HUES6 (cell line): ENCODE measurements around the gene AVL9.
A peak's percentile ranks its signal among the peaks of the same experiment; 100 is the strongest.
"Not testable (repeated sequence)": the region's sequence is repeated elsewhere in the genome, so short reads cannot be mapped to it uniquely, and the experiment has no call there.

Experiments used
- H3K27ac ChIP-seq: 2 replicates; pipeline ENCODE4 v1.7.0; 2013; ENCODE audit warnings: low read depth, mild to moderate bottlenecking, low read length, inconsistent platforms
- H3K27me3 ChIP-seq: 2 replicates; pipeline ENCODE4 v1.6.1; 2013; ENCODE audit warnings: low read length; ENCODE audit not compliant: control insufficient read depth, insufficient read depth
- H3K36me3 ChIP-seq: 2 replicates; pipeline ENCODE4 v1.6.1; 2013; ENCODE audit warnings: low read length; ENCODE audit not compliant: control insufficient read depth, insufficient read depth
- H3K4me1 ChIP-seq: 2 replicates; pipeline ENCODE4 v1.6.1; 2013; ENCODE audit warnings: low read length; ENCODE audit not compliant: control insufficient read depth, insufficient read depth
- H3K4me3 ChIP-seq: 2 replicates; pipeline ENCODE4 v1.5.1; 2013; ENCODE audit warnings: low read depth, low read length
- H3K9ac ChIP-seq: one replicate; pipeline ENCODE4 v1.6.1; 2013; ENCODE audit warnings: mild to moderate bottlenecking, low read length
- H3K9me3 ChIP-seq: 2 replicates; pipeline ENCODE4 v1.6.1; 2013; ENCODE audit warnings: low read depth, low read length; ENCODE audit not compliant: control insufficient read depth, insufficient read depth

Gene AVL9

GRCh38 chr7:32495298-32496051 lies at the start of gene AVL9:
TSS of gene AVL9 (plus strand) at chr7:32495489. CDS start at chr7:32495710, 221 bp downstream.
- Histone ChIP-seq H3K4me3 (peak within 1 kb of the TSS; percentile 98), H3K27me3 (no peaks in the 10 kb centered on the region), H3K4me1 (peaks cover 6% of the 10 kb centered on the region; the same call in 1 of the 2 replicates), H3K36me3 (peaks cover 2% of the 10 kb centered on the region; the same call in 1 of the 2 replicates), H3K9ac (peak within 1 kb of the TSS; percentile 95), H3K27ac (peak within 1 kb of the TSS; percentile 90), H3K9me3 (peaks cover 3% of the 10 kb centered on the region; the same call in 1 of the 2 replicates)

- no peak overlapping the region for H3K27ac ChIP-seq
- no peaks in the 10 kb centered on the region for H3K27me3 ChIP-seq
- H3K9me3 ChIP-seq = peaks cover 8% of the 10 kb centered on the region; the same call in 1 of the 2 replicates
- no peak overlapping the region for H3K4me3 ChIP-seq
- H3K4me1 ChIP-seq = no peaks in the 10 kb centered on the region; the same call in 1 of the 2 replicates
- no peaks in the 10 kb centered on the region for H3K36me3 ChIP-seq
- H3K9ac ChIP-seq = no peak overlapping the region
These were observed 48.1 kb upstream of the AVL9 start for GRCh38 chr7:32447218-32447617.

- Histone ChIP-seq H3K4me1 (0 out of 2 replicates have a peak, but pooled peaks cover 4% of the 10 kb centered on the region), H3K27me3 (no peaks in the 10 kb centered on the region), H3K27ac (no peak overlapping the region), H3K36me3 (no peaks in the 10 kb centered on the region), H3K4me3 (no peak overlapping the region), H3K9ac (no peak overlapping the region), H3K9me3 (peaks cover 15% of the 10 kb centered on the region)
These were observed 41.8 kb upstream of the AVL9 start for GRCh38 chr7:32453341-32454011.

GRCh38 chr7:32458025-32458424 lies 37.3 kb upstream of the AVL9 start:
- Histone ChIP-seq H3K4me1 (0 out of 2 replicates have a peak, but pooled peaks cover 4% of the 10 kb centered on the region), H3K9me3 (peaks cover 12% of the 10 kb centered on the region), H3K4me3 (no peak overlapping the region)

GRCh38 chr7:32459788-32460187 lies 35.5 kb upstream of the AVL9 start:
- no peaks in the 10 kb centered on the region for H3K27me3 ChIP-seq
- no peak overlapping the region for H3K27ac ChIP-seq
- H3K4me1 ChIP-seq = no peaks in the 10 kb centered on the region
- H3K9ac ChIP-seq = no peak overlapping the region
- no peaks in the 10 kb centered on the region; the same call in 1 of the 2 replicates for H3K36me3 ChIP-seq
- peaks cover 12% of the 10 kb centered on the region for H3K9me3 ChIP-seq
- no peak overlapping the region for H3K4me3 ChIP-seq

More at GRCh38 chr7:32458025-32458424, 37.3 kb upstream of the AVL9 start:
- no peaks in the 10 kb centered on the region for H3K27me3 ChIP-seq
- H3K36me3 ChIP-seq = no peaks in the 10 kb centered on the region; the same call in 1 of the 2 replicates
- no peak overlapping the region for H3K9ac ChIP-seq
- no peak overlapping the region for H3K27ac ChIP-seq

GRCh38 chr7:32461484-32461883 lies 33.8 kb upstream of the AVL9 start:
- no peak overlapping the region for H3K9ac ChIP-seq

GRCh38 chr7:32462451-32462850 lies 32.8 kb upstream of the AVL9 start:
- no peak overlapping the region for H3K9ac ChIP-seq

More at GRCh38 chr7:32461484-32461883, 33.8 kb upstream of the AVL9 start:
- Histone ChIP-seq H3K27ac (no peak overlapping the region), H3K9me3 (peaks cover 12% of the 10 kb centered on the region), H3K4me1 (no peaks in the 10 kb centered on the region), H3K36me3 (no peaks in the 10 kb centered on the region; the same call in 1 of the 2 replicates), H3K4me3 (no peak overlapping the region), H3K27me3 (no peaks in the 10 kb centered on the region)

GRCh38 chr7:32462977-32463376 lies 32.3 kb upstream of the AVL9 start:
- Histone ChIP-seq H3K4me1 (no peaks in the 10 kb centered on the region), H3K9me3 (peaks cover 4% of the 10 kb centered on the region; the same call in 1 of the 2 replicates), H3K27me3 (no peaks in the 10 kb centered on the region), H3K4me3 (no peak overlapping the region), H3K36me3 (no peaks in the 10 kb centered on the region; the same call in 1 of the 2 replicates), H3K9ac (no peak overlapping the region), H3K27ac (no peak overlapping the region)

More at GRCh38 chr7:32462451-32462850, 32.8 kb upstream of the AVL9 start:
- no peaks in the 10 kb centered on the region; the same call in 1 of the 2 replicates for H3K36me3 ChIP-seq
- H3K27ac ChIP-seq = no peak overlapping the region
- no peak overlapping the region for H3K4me3 ChIP-seq
- no peaks in the 10 kb centered on the region for H3K4me1 ChIP-seq
- no peaks in the 10 kb centered on the region for H3K27me3 ChIP-seq
- H3K9me3 ChIP-seq = peaks cover 5% of the 10 kb centered on the region; the same call in 1 of the 2 replicates

- not testable (repeated sequence) for H3K9me3 ChIP-seq, H3K36me3 ChIP-seq, H3K27me3 ChIP-seq, H3K4me1 ChIP-seq, H3K27ac ChIP-seq
- Histone ChIP-seq H3K9ac (peak overlapping the region; percentile 75), H3K4me3 (peak overlapping the region; percentile 60)
These were observed 30.5 kb upstream of the AVL9 start for GRCh38 chr7:32464641-32465416.

- H3K27ac ChIP-seq, H3K4me3 ChIP-seq, H3K4me1 ChIP-seq, H3K36me3 ChIP-seq, H3K27me3 ChIP-seq, H3K9ac ChIP-seq, H3K9me3 ChIP-seq: not testable (repeated sequence)
These were observed 25.3 kb upstream of the AVL9 start for GRCh38 chr7:32470004-32470403.
